GM18520 (cell line): ENCODE results near the gene GPX5.
"Not testable (repeated sequence)": the region's sequence is repeated elsewhere in the genome, so short reads cannot be mapped to it uniquely, and the experiment has no call there.

Experiments
- ATAC-seq: cut with Tn5 transposase; IDR thresholded peaks from one replicate; pipeline ENCODE4 v1.9.1; 2021; ENCODE audit not compliant: unreplicated experiment

GPX5 gene

DNA sequence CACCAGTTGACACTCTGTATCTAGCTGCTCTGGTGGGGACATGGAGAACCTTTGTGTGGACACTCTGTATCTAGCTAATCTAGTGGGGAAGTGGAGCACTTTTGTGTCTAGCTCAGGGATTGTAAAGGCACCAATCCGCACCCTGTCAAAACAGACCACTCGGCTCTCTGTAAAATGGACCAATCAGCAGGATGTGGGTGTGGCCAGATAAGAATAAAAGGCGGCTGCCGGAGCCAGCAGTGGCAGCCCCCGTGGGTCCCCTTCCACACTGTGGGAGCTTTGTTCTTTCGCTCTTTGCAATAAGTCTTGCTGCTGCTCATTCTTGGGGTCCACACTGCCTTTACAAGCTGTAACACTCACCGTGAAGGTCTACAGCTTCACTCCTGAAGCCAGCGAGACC is 13.3 kb upstream of the GPX5 start:
- ATAC-seq: not testable (repeated sequence)

DNA sequence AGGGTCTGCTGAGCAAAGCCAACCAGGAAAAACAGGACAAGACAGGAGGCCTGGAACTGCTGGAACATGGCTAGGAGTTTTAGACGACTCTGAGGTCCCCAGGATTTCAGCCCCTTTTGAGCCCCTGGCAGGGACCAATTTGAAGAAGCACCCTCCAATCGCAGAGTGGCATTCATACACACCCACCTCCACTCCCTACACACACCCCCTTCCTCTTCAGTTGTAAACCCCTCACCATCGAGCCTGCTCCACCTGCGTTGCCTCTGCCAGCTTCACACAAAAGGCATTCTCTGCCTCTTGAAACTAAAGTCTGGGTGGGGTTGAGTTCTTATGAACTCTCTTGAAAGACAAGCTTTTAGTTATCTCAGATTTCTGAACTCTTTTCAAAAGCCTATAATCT is 10.0 kb upstream of the GPX5 start, which contains the start of gene GPX6:
Gene GPX6, minus strand, starts transcription at position 118 of the 400 bp plus-strand sequence. Its CDS starts 50 bp downstream, at position 68.
- ATAC-seq: no peak

DNA sequence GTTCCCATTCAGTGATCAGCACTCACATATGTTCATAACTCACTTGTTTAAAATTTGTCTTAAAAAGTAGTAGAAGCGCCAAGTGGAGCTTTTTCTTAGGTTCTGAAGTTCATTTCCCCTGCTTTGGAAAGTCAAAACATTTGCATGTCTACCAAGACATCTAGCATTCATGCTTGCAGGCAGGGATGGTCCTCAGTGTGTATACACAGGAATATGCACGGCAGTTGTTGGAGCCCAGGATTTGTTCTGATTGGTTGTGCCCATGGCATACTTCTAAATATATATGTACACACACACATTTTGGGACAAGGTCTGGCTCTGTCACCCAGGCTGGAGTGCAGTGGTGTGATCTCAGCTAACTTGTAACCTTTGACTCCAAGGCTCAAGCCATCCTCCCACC is 7.7 kb upstream of the GPX5 start:
- ATAC-seq: no peak

DNA sequence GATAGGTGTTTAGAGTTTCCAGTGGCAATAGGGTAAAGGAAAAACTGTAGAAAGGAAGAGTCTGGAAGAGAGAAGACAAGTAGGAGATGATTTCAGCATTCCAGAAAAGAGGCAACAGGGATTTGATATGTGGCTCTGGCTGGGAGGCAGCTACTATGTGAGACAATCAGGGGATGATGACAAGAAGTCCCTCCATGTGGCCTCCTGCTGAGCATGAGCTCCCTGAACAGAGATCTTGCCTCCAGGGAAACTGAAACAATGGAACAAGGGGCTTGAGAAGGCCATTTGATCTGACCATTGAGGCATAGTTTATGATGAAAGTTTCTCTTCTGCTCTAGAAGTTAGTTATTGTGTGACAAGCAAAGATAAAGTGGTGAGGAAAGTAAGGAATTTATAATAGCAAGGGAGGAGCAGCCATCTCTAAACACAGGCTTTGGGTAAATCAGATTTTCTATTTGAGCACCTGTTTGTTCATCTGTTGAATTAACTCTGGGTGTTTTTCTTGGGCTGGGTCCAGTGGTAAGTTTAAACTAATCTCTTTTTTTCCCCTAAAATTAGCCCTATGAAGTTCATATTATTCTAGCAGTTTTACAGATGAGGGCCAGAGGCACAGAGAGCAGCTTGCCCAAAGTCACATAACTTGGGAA is 3.0 kb upstream of the GPX5 start:
- ATAC-seq: no peak

DNA sequence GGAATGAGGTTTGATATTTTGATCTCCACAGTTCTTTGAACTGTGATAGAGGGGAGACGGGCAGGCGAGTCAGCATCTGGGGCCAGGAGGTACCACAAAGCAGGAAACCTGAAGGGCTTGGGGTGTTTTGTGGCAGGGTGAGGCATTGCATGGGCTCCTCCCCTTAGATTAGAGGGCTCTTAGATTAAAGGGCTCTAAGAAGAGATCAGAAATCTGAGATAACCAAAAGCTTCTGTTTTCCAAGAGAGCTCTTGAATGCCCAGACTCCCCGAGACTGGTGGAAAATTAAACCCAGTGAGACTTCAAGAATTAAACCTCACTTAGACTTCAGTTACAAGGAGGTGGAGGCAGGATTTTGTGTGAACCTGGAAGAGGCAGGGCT is 2.4 kb upstream of the GPX5 start:
- no peak for ATAC-seq

DNA sequence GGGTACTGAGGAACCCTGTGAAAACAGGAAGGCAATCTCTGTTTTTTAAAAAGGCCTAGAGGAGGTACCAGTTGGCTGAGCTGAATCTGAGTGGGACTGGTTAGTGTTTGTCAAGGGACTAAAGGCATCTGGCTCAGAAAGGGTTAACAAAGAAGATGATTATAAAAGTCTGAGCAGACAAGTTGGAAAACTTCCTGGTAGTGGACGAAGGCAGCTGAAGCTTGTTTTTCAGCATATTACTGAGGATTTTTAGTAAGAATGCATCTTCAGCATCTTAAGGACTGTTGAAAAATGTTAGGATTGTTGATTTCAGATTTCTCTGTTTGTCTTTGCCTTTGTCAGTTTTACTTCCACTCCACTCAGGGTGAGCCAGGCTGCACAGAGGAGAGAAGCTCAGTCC is 5.1 kb downstream of the GPX5 start:
- no peak for ATAC-seq

DNA sequence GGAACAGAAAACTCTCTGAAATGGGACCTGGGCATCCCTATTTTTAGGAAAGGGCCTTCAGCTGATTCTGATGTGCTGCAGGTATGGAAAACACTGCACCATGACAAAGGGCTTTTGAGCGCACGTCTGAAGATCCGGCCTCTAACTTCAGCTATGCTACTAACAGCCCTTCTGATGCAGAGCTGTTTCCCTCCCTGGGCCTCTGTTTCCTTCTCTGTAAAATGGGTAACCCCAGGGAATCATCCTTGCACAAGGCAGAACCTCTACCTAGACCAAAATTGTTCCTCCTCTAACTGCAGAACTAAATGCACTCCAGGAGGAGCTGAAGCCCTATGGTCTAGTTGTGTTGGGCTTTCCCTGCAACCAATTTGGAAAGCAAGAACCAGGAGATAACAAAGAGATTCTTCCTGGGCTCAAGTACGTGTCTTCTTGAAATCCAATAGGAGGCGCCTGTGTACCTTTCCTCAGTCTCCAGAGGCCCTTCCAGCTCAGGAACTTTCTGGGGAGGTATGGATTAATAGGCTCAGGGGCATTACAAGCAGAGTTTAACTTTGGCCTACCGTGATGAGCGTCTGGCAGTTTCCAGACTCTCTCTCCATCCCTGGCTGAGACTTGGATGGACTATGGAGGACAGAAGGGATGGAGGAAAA is 5.9 kb downstream of the GPX5 start:
- ATAC-seq: no peak

DNA sequence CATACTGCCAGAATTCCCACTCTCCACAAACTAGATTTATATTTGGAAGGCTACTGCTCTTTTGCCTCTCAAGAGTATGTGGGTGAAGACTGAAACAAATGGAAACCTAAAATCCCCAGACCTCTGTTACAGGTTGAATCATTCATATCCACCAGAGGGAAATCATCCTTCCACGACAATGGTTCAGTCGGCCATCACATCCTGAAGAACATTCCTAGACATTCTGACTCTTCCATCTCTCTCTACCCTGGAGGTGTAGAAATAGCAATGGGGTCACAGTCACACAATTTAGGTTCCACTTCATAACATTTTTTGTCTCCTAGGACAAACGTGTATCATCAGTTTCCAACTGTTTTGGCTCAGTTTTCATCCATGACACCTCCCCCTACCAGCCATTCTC is 8.6 kb downstream of the GPX5 start:
- ATAC-seq: no peak

DNA sequence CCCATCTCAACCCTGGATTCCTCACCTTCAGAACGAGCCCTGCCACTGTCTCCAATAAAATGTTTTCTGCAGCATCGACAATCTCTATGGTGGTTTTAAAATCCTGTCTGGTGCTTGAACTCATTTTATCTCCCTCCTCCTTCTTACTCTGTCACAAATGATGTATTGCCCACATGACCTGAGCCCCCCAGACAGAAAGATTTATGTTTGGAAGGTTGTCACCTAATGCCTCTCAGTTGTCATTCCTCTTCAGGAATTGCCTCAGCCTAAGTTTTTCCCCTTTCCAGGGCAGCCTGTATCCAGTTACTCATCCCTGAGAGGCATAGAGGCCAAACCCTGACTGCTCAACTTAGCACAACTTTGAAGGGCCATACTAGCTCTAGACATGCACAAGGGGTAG is 9.2 kb downstream of the GPX5 start:
- no peak for ATAC-seq

DNA sequence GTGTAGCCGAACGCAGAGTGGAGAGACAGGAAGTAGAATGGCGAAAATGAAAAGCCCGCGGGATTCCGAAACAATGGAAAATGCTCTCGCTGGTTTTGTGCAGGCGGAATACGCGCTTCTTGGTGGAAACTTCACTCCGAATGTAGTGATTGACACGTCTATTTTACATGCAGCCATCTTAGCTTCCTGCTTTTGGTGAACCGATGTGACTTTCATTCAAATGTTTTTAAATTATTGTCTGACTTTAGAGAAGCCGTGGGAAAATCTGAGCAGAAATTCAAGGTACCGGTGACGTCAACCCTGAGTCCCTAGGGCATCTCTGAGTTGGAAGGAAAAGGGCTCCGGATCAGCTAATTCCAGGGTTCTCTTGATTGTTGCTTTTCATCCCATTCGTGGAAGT is 11.4 kb downstream of the GPX5 start:
- ATAC-seq: no peak

DNA sequence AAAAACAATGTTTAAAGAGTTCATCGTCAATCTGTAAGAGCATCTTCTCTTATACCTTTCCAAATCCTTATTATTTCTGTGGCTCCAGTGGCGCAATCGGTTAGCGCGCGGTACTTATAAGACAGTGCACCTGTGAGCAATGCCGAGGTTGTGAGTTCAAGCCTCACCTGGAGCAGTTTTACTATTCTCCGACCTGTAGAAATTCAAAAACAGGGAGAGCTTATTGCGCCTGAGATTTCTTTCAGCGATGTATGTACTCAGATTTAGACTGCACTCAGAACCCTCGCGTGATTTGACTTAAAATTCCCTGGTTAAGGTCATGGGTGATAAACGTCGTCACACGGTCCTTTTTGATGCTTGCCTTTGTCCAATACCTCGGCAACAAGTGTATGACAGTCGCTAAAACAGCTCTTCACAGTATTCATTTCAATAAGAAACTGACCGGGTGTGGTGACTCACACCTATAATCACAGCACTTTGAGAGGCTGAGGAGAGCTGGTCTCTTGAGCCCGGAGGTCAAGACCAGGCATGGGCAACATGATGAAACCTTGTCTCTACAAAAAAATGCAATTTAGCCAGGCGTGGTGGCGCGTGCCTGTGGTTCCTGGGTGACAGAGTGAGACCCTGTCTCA is 11.9 kb downstream of the GPX5 start:
- ATAC-seq: no peak

DNA sequence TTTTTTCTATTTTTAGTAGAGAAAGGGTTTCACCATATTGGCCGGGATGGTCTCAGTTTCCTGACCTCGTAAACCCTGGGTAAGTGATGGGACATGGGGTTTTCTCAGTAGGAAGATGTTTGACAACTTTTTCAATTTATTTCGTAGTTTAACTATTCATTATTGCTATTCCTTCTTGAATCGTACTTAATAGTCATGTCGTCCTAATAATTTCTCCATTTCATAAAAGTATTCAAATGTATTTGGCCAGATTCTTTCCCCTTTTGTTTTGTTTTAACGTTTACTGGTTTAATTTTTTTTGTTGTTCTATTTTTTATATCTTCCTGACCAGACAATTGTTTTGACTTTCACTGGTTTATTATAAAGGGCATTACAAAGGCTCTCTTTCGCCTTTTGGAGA is 16.3 kb downstream of the GPX5 start:
- ATAC-seq: no peak

DNA sequence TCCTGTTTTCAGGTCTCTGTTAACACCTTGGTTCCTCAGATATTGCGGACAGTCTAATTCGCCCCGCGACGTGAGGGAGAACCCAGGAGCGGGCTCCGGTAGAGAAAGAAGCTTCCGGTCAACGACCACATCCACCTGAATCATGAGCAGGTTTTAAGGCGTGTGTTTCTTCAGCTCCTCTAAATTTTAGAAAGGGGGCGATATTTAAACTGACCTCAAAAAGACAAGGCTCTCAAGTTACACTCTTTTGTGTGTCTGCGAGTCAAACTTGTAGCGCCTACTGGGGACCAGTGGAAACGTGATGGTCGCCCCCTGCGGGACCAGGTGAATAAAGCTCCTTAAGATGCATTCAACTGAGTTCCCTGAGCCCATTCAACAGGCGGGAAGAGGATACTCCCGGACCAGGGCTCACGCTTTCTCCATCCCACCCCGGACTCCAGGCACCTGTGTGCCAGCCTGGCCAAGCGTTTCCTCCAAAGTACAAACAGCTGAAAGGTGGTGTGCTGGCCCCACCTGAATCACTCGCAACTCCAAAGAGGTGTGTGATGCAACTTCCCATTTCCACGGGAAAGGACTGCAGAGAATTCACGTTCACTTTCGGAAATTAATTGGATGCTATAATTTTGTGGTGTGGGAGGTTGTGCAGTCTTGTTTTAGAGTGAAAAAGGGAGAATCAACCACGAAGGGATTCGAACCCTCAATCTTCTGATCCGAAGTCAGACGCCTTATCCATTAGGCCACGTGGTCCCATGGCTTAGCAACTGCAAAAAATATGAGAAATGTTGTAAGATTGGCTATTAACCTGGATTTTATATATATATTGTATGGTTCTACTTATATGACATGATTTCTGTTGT is 17.0 kb downstream of the GPX5 start:
- no peak for ATAC-seq

DNA sequence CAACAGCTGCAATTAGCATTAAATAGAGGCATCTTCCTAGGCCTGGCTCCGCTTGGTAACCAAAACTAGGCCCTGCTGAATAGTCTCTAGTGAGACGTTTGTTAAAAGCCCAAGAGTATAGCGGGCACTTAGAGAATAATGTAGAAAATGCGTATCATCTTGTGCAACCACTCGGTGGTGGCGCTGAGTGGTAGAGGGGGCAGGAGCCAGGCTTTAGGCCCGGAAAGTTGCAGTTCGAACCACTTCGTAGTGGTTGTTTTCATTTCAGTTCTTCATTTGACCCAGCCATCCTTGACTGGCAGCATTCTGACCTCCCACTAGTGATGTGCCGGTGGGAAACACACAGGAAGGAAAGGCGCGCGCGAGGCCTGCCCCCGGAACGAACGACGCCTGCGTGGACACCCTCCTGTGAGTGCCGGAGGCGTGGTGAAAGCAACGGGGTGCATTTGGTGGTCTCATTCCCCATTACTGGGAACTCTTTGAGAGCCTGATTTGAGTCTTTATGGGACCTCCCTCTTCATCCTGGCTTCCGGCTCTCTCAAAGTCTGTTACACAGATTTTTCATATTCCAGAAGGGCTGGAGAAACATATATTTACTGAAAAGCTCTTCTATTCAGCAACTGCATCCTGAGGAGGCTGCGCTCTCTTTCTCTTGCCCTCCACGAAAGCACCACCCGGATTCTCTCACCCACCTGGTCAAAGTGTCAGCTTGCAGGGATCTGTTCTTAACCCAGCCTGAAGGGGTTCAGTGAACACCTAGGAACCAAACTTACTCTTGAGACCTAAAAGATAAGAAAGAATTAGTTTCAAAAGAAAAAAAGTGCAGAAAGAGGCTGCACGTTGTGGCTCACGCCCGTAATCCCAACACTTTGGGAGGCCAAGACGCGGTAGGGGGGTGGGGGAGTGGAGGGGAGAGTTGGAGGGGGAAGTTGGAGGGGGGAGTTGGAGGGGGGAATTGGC is 18.2 kb downstream of the GPX5 start:
- ATAC-seq: no peak

DNA sequence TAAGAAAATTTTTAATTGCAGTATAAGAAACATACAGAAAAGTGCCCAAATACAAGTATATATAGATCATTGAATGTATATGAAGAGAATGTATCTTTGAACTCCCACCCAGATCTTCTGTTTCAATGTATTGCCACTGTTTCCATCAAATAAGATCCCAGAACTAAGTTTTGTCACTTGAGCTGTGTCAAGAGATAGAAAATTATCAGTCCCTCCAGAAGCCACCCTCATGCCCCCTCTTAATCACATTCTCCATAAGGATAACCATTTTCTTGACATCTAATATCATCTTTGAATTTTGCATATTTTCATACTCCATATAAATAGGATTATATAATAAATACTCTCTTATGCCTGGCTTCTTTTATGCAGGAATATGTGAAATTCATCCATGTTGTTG is 20.3 kb downstream of the GPX5 start:
- no peak for ATAC-seq

DNA sequence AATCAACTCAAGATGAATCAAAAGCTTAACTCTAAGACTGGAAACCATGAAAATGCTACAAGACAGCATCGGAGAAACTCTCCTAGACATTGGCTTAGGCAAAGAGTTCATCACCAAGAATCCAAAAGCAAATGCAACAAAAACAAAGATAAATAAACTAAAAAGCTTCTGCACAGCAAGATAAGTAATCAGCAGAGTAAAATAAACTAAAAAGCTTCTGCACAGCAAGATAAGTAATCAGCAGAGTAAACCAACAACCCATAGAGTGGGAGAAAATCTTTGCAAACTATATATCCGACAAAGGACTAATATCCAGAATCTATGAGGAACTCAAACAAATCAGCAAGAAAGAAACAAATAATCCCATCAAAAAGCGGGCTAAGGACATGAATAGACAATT is 21.3 kb downstream of the GPX5 start:
- ATAC-seq: not testable (repeated sequence)

DNA sequence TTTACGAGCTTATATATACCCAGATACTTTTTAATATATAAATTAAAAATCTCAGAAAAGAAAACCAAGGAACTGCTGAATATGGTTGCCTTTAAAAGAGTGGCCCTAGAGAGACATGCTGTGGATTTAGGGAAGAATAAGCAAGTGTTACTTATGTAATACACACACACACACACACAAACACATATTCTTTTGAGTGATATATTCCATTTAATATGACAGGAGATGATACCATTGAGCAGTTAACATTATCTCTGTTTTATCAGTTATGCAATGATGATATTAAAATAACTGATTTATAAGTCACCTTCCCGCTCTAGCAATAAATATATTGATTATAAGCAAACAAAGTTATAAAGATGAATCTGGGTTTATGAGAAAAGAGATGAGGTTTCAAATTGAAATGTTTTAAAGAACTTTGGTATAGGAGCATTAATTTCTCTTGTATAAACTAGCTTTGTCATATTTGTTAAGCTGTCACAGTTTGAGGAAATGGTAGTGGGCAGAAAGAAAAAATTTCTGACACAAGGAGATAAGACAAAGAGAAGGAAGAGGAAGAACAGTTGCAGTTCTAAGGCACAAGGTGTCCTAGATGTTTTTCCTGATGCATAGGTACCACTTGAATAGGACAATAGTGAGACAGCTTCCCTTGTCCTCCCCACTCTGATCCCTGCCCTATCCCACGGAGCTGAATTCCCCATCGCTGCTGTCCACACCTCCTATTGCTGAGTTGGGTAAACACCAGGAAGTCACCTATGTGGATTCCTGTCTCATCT is 26.4 kb downstream of the GPX5 start:
- no peak for ATAC-seq

DNA sequence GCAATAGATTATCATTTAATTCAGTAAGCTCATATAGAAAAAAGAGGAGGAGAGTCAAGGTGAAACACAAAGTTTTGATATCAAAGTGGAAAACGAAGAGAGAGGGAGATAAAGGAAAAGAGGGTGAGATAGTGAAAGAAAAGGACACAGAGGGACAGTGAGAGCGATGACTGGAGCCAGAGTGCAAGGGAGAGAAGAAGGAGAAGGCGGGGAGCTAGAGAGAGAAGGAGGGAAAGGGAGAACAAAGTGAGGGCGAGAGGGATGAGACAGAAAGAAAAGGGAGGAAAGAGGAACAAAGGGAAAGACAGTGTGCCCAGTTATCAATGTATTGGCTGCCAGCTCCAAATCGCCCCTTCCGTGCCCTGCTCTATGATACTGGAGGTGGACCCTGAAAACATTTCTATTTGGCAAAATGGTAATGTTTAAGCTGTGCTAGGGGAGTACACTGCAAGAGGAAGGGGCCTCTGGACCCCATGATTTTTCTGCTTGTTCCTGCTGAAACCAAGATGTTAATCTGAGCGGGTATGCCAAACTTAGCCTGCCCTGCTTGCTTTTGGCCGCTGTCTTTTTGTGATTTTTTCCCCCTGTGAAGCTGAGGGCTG is 27.8 kb downstream of the GPX5 start:
- ATAC-seq: no peak
